ENCODE measurements around the gene PARD3B. TPM values are rescaled to one million over a fixed set of nuclear protein-coding genes. Genes with fewer than 3 reads are reported as not detected.

Gene PARD3B
- total and polyA plus RNA-seq, 10 of the 15 experiments (the other 5 are each of a cell fraction or from before 2014, with no cell fraction given) = 0.01 to 0.54 (median 0.07) TPM; not detected in 7

DNA sequence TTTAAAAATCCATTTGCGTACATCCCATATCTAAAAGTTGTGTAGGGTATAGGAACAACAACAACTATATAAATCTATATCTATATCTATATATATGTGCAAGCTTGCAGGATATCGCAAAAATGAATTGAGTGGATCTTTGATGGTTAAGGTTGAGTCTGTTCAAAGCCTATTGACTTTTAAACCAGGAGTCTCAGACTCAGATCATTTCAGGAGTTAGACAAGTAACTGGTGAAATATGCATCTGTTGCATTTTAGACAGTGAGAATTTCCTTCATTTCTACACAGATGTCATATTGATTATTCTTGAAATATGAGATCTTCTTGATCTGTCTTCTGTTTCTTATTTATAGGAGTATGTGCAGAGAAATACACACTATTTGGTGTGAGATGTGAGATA is 66.5 kb downstream of the PARD3B start (continued):
- TF ChIP-seq, protein P1, sequence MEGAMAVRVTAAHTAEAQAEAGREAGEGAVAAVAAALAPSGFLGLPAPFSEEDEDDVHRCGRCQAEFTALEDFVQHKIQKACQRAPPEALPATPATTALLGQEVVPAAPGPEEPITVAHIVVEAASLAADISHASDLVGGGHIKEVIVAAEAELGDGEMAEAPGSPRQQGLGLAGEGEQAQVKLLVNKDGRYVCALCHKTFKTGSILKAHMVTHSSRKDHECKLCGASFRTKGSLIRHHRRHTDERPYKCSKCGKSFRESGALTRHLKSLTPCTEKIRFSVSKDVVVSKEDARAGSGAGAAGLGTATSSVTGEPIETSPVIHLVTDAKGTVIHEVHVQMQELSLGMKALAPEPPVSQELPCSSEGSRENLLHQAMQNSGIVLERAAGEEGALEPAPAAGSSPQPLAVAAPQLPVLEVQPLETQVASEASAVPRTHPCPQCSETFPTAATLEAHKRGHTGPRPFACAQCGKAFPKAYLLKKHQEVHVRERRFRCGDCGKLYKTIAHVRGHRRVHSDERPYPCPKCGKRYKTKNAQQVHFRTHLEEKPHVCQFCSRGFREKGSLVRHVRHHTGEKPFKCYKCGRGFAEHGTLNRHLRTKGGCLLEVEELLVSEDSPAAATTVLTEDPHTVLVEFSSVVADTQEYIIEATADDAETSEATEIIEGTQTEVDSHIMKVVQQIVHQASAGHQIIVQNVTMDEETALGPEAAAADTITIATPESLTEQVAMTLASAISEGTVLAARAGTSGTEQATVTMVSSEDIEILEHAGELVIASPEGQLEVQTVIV (IDR thresholded peaks at IDR 0.05; ENCODE audit: borderline replicate concordance, partially characterized antibody) = no peak
- TF ChIP-seq, protein P2, sequence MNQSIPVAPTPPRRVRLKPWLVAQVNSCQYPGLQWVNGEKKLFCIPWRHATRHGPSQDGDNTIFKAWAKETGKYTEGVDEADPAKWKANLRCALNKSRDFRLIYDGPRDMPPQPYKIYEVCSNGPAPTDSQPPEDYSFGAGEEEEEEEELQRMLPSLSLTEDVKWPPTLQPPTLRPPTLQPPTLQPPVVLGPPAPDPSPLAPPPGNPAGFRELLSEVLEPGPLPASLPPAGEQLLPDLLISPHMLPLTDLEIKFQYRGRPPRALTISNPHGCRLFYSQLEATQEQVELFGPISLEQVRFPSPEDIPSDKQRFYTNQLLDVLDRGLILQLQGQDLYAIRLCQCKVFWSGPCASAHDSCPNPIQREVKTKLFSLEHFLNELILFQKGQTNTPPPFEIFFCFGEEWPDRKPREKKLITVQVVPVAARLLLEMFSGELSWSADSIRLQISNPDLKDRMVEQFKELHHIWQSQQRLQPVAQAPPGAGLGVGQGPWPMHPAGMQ (IDR thresholded peaks at IDR 0.05; ENCODE audit: borderline replicate concordance) = no peak
- no peak for TF ChIP-seq SUZ12 (IDR thresholded peaks at IDR 0.05; ENCODE audit: unreplicated experiment)

DNA sequence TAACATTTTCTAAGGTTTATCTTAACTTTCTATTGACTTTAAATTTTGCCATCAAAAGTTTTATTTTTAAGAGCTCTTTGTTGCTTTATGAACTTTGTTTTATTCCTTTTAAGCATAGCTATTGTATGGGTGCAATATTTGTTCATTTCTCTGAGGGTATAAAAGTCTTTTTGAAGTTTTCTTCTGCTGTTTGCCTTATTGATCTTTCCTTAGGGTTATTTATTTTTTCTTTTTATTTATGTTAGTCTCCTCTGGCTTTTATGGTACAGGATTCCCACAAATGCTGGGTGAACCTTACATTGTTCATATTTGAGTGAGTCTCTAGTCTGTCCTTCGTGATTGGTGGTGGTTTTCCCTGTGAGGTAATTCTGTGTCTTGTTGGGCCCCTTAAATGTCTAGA is 68.4 kb downstream of the PARD3B start:
- no peaks in the 10 kb centered on the region for H3K4me1 ChIP-seq (ENCODE audit: control insufficient read depth, insufficient read depth, low read length)
- CTCF ChIA-PET = interaction anchor here (1.1 kb wide), 1 partner anchor 78 kb away, joined by 3 read pairs; no protein-coding TSS in a partner anchor
- no peaks in the 10 kb centered on the region for H3K9me3 ChIP-seq (replicated peaks; ENCODE audit: control insufficient read depth, insufficient read depth, low read length)
- POLR2A ChIA-PET = no interaction called here
- TF ChIP-seq, protein P3, sequence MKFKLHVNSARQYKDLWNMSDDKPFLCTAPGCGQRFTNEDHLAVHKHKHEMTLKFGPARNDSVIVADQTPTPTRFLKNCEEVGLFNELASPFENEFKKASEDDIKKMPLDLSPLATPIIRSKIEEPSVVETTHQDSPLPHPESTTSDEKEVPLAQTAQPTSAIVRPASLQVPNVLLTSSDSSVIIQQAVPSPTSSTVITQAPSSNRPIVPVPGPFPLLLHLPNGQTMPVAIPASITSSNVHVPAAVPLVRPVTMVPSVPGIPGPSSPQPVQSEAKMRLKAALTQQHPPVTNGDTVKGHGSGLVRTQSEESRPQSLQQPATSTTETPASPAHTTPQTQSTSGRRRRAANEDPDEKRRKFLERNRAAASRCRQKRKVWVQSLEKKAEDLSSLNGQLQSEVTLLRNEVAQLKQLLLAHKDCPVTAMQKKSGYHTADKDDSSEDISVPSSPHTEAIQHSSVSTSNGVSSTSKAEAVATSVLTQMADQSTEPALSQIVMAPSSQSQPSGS (IDR thresholded peaks at IDR 0.05; ENCODE audit: low read length) = no peak
- TF ChIP-seq, protein P4, sequence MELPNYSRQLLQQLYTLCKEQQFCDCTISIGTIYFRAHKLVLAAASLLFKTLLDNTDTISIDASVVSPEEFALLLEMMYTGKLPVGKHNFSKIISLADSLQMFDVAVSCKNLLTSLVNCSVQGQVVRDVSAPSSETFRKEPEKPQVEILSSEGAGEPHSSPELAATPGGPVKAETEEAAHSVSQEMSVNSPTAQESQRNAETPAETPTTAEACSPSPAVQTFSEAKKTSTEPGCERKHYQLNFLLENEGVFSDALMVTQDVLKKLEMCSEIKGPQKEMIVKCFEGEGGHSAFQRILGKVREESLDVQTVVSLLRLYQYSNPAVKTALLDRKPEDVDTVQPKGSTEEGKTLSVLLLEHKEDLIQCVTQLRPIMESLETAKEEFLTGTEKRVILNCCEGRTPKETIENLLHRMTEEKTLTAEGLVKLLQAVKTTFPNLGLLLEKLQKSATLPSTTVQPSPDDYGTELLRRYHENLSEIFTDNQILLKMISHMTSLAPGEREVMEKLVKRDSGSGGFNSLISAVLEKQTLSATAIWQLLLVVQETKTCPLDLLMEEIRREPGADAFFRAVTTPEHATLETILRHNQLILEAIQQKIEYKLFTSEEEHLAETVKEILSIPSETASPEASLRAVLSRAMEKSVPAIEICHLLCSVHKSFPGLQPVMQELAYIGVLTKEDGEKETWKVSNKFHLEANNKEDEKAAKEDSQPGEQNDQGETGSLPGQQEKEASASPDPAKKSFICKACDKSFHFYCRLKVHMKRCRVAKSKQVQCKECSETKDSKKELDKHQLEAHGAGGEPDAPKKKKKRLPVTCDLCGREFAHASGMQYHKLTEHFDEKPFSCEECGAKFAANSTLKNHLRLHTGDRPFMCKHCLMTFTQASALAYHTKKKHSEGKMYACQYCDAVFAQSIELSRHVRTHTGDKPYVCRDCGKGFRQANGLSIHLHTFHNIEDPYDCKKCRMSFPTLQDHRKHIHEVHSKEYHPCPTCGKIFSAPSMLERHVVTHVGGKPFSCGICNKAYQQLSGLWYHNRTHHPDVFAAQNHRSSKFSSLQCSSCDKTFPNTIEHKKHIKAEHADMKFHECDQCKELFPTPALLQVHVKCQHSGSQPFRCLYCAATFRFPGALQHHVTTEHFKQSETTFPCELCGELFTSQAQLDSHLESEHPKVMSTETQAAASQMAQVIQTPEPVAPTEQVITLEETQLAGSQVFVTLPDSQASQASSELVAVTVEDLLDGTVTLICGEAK (IDR thresholded peaks at IDR 0.05; ENCODE audit: borderline replicate concordance) = no peak
- no peak overlapping the region for H3K4me2 ChIP-seq (ENCODE audit: control insufficient read depth, insufficient read depth)
- no peak overlapping the region for H3K27ac ChIP-seq (ENCODE audit: control insufficient read depth, insufficient read depth)
- intact Hi-C loops (cut with micrococcal nuclease; ENCODE audit: unreplicated experiment) (no loop called here), in situ Hi-C loops (cut with MboI) (no loop called here)
- DNase-seq (ENCODE audit: low read depth, low spot score) = no peak
- ATAC-seq = no peak
- RAD21 ChIA-PET (ENCODE audit: unreplicated experiment) = no interaction called here
- no peak for FAIRE-seq
- no peaks in the 10 kb centered on the region for H3K79me2 ChIP-seq (ENCODE audit: control insufficient read depth, insufficient read depth, low read length)
- no peaks in the 10 kb centered on the region for H4K20me1 ChIP-seq (ENCODE audit: control insufficient read depth, insufficient read depth)
- no peaks in the 10 kb centered on the region for H3K36me3 ChIP-seq (ENCODE audit: control insufficient read depth in 2 of 2, insufficient read depth in 2 of 2, low read length in 1 of 2)
- H3K27me3 ChIP-seq (replicated peaks in 1 of 2; ENCODE audit: control insufficient read depth in 2 of 2, insufficient read depth in 2 of 2, low read length in 1 of 2) = no peaks in the 10 kb centered on the region
- WGBS (ENCODE audit: insufficient coverage, insufficient replicate concordance, low lambda C conversion rate, missing lambda C conversion rate) = 0% methylated on average over 1 of the region's 1 CpG
- SMC1A ChIA-PET (ENCODE audit: uncharacterized antibody, unreplicated experiment) = no interaction called here
- no peak overlapping the region for H3K9ac ChIP-seq (ENCODE audit: control insufficient read depth, insufficient read depth, low read length)
- H2AFZ ChIP-seq (ENCODE audit: control insufficient read depth, low read depth, low read length) = no peak overlapping the region
- no peak overlapping the region for H3K4me3 ChIP-seq
- BruUV-seq (replicated peaks) = no TSS peak
